GM12892 (cell line): ENCODE measurements around the gene PCK1.

ENCODE experiments used
- POLR2A ChIP-seq: IDR thresholded peaks from 2 replicates; pipeline ENCODE4 v1.6.1; 2011; ENCODE audit warnings: low read depth, low read length, control low read depth
- POLR2AphosphoS5 ChIP-seq: IDR thresholded peaks from 2 replicates; pipeline ENCODE4 v1.6.1; 2011; ENCODE audit warnings: low read depth, low read length, control low read depth
- TAF1 ChIP-seq: IDR thresholded peaks from 2 replicates; pipeline ENCODE4 v1.6.1; 2011; ENCODE audit warnings: low read depth, mild to moderate bottlenecking, control low read depth, low read length, borderline replicate concordance

DNA sequence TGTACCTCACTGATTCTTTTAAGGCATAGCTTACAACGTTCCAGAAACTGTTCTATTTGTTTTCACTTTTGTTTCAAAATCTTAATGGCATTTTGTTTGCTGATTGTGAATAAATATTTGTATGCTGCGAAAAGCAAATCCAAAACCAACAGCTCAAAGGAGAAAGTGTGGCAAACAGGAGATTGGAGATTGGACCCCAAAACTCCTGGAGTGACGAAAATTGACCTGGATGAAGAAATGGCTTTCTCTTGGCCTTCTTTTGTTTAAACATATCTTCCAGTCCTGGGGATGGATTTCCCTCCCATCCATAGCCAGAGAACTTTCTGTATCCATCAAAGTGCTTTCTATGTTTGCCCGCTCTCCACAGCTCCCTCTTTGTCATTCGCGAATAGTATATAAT, 33.2 kb upstream of the PCK1 start:
- TF ChIP-seq POLR2AphosphoS5: no peak
- no peak for TF ChIP-seq POLR2A
- TF ChIP-seq TAF1: no peak
